Measurements from ENCODE around the gene TINAG.

- no peak for TF ChIP-seq CTCF (IDR thresholded peaks at IDR 0.05; ENCODE audit: low read depth, low read length, poor library complexity, severe bottlenecking)
- no peak for TF ChIP-seq EZH2phosphoT487 (IDR thresholded peaks at IDR 0.05; ENCODE audit: borderline replicate concordance, low read length)
Observed at GRCh38 chr6:54403096-54403495, 94.9 kb downstream of the TINAG start.

All from DOHH2 (cell line).